ENCODE measurements around the gene SLC9A9.
A peak's percentile ranks its signal among the peaks of the same experiment; 100 is the strongest.

SLC9A9 gene

GRCh38 chr3:143273975-143274690 is 574.1 kb downstream of the SLC9A9 start:
- Mint-ChIP-seq H3K27me3 (no peaks in the 10 kb centered on the region), H3K4me3 (no peak overlapping the region), H3K9me3 (no peaks in the 10 kb centered on the region), H3K36me3 (no peaks in the 10 kb centered on the region), H3K4me1 (peaks cover 12% of the 10 kb centered on the region), H3K27ac (no peak overlapping the region)
- ATAC-seq = no peak

- no peak for ATAC-seq
- Mint-ChIP-seq H3K4me3 (no peak overlapping the region), H3K9me3 (no peaks in the 10 kb centered on the region), H3K4me1 (peaks cover 10% of the 10 kb centered on the region), H3K36me3 (no peaks in the 10 kb centered on the region), H3K27ac (no peak overlapping the region), H3K27me3 (no peaks in the 10 kb centered on the region)
These were observed 577.1 kb downstream of the SLC9A9 start for GRCh38 chr3:143271136-143271535.

GRCh38 chr3:143269741-143270140 is 578.5 kb downstream of the SLC9A9 start:
- ATAC-seq = no peak
- Mint-ChIP-seq H3K27me3 (no peaks in the 10 kb centered on the region), H3K9me3 (no peaks in the 10 kb centered on the region), H3K4me1 (peaks cover 7% of the 10 kb centered on the region), H3K27ac (no peak overlapping the region), H3K4me3 (no peak overlapping the region), H3K36me3 (no peaks in the 10 kb centered on the region)

DNA sequence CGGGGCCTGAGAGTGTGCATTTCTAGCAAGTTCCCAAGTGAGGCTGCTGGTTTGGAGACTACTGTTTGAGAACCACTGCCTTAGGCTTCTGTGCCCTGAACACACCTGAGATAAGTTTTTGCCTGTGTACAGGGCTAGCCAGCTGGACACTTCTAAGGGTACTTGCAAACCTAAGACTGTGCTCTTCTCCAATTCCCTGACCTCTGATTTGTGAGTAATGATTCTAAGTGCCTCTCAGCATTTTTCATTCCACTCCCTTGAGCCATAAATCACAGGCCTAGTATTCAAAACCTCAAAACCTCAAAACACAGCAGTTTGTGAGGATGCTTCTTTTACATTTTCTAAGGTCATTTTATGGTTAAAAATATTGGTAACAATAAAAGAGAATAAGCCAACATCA is 580.3 kb downstream of the SLC9A9 start:
- H3K27me3 Mint-ChIP-seq = no peaks in the 10 kb centered on the region
- H3K9me3 Mint-ChIP-seq = no peaks in the 10 kb centered on the region
- H3K4me3 Mint-ChIP-seq = no peak overlapping the region
- no peak for ATAC-seq
- H3K36me3 Mint-ChIP-seq = no peaks in the 10 kb centered on the region
- peaks cover 7% of the 10 kb centered on the region for H3K4me1 Mint-ChIP-seq
- H3K27ac Mint-ChIP-seq = no peak overlapping the region

- H3K27ac Mint-ChIP-seq = no peak overlapping the region
- no peaks in the 10 kb centered on the region for H3K36me3 Mint-ChIP-seq
- peak; percentile 68 for ATAC-seq
- no peak overlapping the region for H3K4me3 Mint-ChIP-seq
- no peaks in the 10 kb centered on the region for H3K9me3 Mint-ChIP-seq
- peaks cover 7% of the 10 kb centered on the region for H3K4me1 Mint-ChIP-seq
- H3K27me3 Mint-ChIP-seq = no peaks in the 10 kb centered on the region
These were observed 581.3 kb downstream of the SLC9A9 start for GRCh38 chr3:143266927-143267326.

DNA sequence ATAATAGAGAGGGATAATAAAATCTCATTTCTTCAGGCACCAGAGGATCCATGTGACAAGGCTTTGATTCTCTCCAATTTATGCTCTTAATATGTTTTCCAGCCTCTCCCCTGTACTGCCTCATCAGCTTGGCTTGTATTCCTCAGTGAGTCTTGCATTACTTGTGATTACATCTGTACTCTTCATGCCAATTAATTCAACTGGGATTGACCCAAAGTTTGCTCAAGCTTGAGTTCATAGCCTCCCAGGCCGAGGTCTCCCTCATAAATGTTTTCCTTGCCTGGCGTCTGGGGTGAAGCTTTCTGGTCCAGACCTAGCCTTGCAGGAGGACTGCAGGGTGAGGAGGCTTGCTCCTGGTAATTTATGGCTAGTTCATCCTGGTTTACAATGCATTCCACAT is 581.8 kb downstream of the SLC9A9 start:
- Mint-ChIP-seq H3K36me3 (no peaks in the 10 kb centered on the region), H3K27ac (no peak overlapping the region), H3K4me1 (peaks cover 7% of the 10 kb centered on the region), H3K9me3 (no peaks in the 10 kb centered on the region), H3K27me3 (no peaks in the 10 kb centered on the region), H3K4me3 (no peak overlapping the region)
- no peak for ATAC-seq

GRCh38 chr3:143265501-143266070 is 582.7 kb downstream of the SLC9A9 start:
- H3K27me3 Mint-ChIP-seq = no peaks in the 10 kb centered on the region
- no peaks in the 10 kb centered on the region for H3K9me3 Mint-ChIP-seq
- no peak for ATAC-seq
- H3K27ac Mint-ChIP-seq = no peak overlapping the region
- H3K4me1 Mint-ChIP-seq = peaks cover 7% of the 10 kb centered on the region
- H3K36me3 Mint-ChIP-seq = no peaks in the 10 kb centered on the region
- no peak overlapping the region for H3K4me3 Mint-ChIP-seq

DNA sequence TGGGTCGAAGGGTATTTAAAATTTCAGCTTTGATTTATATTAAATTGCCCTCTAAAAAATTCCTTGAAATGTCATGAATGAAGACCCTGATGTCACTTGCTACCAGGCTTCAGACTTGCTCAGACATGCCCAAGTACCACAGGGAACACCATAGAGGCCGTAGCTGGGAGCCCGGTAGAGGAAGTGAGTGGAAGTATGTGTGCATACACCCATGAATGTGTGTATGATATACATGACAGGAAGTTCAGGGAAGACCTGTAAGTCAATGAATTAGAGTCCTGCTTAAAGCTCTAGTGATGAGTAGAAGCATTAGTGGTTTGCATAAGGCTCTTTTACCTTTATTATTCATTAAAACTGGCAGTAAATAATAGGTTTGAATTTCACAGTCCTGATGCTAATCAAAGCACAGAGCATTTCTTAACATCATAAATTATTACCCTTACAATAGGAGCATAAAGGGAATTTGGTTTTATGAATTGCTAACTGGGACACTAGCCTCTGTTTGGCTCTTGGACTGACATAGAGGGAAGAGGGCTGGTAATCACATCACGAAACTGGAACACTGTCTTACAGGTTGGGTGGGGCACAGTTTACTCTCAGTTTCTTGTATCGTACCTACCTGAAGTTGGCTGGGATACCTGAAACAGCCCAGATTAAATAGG is 584.3 kb downstream of the SLC9A9 start:
- no peak for ATAC-seq
- H3K27ac Mint-ChIP-seq = no peak overlapping the region
- H3K4me3 Mint-ChIP-seq = no peak overlapping the region
- no peaks in the 10 kb centered on the region for H3K9me3 Mint-ChIP-seq
- peaks cover 7% of the 10 kb centered on the region for H3K4me1 Mint-ChIP-seq
- no peaks in the 10 kb centered on the region for H3K36me3 Mint-ChIP-seq
- H3K27me3 Mint-ChIP-seq = no peaks in the 10 kb centered on the region

DNA sequence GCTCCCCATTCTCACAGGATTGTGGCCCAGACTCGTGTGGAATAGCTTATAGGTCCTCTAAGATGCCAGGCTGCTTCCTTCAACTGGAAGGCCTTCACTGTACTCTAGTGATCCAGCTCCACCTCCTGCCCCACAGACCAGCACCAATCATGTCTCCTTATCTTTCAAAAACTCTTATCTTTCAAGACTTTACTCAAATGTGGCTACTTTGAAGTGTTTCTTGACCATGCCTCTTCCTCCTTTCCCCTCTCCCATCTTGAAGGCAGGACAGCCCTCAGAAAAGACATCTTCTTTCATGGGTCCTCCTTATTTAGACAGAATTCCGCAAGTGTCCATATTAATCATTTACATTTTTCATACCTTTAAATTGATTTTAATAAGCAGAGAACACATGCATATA is 586.4 kb downstream of the SLC9A9 start:
- Mint-ChIP-seq H3K27ac (no peak overlapping the region), H3K27me3 (no peaks in the 10 kb centered on the region), H3K4me1 (peaks cover 3% of the 10 kb centered on the region), H3K9me3 (no peaks in the 10 kb centered on the region), H3K4me3 (no peak overlapping the region), H3K36me3 (no peaks in the 10 kb centered on the region)
- ATAC-seq = no peak

DNA sequence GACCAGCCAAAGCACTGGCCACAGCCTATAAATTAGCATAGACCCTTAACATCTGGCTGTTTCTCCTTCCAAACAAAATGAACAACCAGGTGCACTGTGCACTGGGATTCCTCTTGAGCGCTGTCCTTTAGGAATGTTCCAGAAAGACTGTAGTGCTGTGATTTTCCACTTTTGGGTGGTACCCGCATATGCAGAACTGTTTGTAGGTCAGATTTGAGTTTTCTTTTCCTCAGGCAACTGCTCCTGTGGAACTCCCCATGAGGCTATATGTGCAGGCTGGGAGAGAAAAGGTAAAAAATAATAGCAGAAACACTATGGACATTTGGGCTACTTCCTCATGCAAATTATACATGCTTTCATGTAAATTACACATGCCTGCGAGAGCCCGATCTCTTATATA is 589.6 kb downstream of the SLC9A9 start:
- ATAC-seq = no peak
- Mint-ChIP-seq H3K36me3 (no peaks in the 10 kb centered on the region), H3K27me3 (no peaks in the 10 kb centered on the region), H3K27ac (no peak overlapping the region), H3K9me3 (no peaks in the 10 kb centered on the region), H3K4me1 (no peaks in the 10 kb centered on the region), H3K4me3 (no peak overlapping the region)

- no peaks in the 10 kb centered on the region for H3K4me1 Mint-ChIP-seq
- no peaks in the 10 kb centered on the region for H3K36me3 Mint-ChIP-seq
- no peak overlapping the region for H3K27ac Mint-ChIP-seq
- no peaks in the 10 kb centered on the region for H3K9me3 Mint-ChIP-seq
- H3K27me3 Mint-ChIP-seq = no peaks in the 10 kb centered on the region
- ATAC-seq = no peak
- no peak overlapping the region for H3K4me3 Mint-ChIP-seq
These were observed 591.9 kb downstream of the SLC9A9 start for GRCh38 chr3:143256416-143256815.

DNA sequence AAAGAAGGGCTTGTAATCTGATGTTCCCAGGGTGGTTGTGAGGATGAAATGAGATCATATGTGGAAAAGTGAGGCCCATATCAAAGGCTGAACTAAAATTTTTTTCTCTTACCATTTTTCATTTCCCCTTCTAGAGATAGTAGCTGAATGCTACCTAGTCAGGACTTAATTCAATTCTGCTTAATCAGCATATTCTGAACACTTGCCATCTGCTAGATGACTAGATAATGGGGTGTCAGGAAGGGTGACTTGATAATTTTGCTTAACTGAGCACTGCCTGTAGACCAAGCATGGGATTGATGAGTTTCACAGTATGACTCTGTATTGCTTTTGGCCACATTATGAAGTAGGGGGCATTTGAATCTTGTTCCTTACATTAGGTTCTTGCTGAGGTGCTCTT is 592.5 kb downstream of the SLC9A9 start:
- no peak for ATAC-seq
- H3K27ac Mint-ChIP-seq = no peak overlapping the region
- H3K4me3 Mint-ChIP-seq = no peak overlapping the region
- H3K36me3 Mint-ChIP-seq = no peaks in the 10 kb centered on the region
- no peaks in the 10 kb centered on the region for H3K9me3 Mint-ChIP-seq
- H3K4me1 Mint-ChIP-seq = no peaks in the 10 kb centered on the region
- H3K27me3 Mint-ChIP-seq = no peaks in the 10 kb centered on the region

- H3K27me3 Mint-ChIP-seq = no peaks in the 10 kb centered on the region
- no peaks in the 10 kb centered on the region for H3K36me3 Mint-ChIP-seq
- no peaks in the 10 kb centered on the region for H3K9me3 Mint-ChIP-seq
- H3K4me3 Mint-ChIP-seq = no peak overlapping the region
- H3K27ac Mint-ChIP-seq = no peak overlapping the region
- H3K4me1 Mint-ChIP-seq = no peaks in the 10 kb centered on the region
- no peak for ATAC-seq
These were observed 595.3 kb downstream of the SLC9A9 start for GRCh38 chr3:143252931-143253330.

GRCh38 chr3:143249014-143249413 is 599.3 kb downstream of the SLC9A9 start:
- no peaks in the 10 kb centered on the region for H3K4me1 Mint-ChIP-seq
- H3K36me3 Mint-ChIP-seq = no peaks in the 10 kb centered on the region
- no peak overlapping the region for H3K27ac Mint-ChIP-seq
- no peak overlapping the region for H3K4me3 Mint-ChIP-seq
- H3K27me3 Mint-ChIP-seq = no peaks in the 10 kb centered on the region
- no peak for ATAC-seq
- no peaks in the 10 kb centered on the region for H3K9me3 Mint-ChIP-seq

DNA sequence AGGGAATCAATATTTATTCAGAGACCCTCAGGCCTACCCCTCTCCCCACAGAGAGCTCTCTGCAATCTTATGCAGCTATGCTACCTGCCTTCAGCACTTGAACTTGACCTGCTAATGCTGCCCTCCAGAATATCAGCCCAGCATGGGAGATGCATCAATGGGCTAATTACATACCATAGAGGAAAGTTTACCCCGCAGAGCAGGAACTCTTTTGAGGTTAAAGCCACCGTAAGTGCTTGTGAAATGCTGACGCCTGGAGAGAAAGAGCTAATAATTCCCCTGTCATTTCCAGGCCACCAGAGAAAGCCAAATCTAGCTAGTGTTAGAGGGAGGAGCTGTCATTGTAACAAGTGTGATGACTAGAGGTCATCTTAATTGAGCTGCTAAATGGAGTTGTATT is 601.2 kb downstream of the SLC9A9 start:
- no peak for ATAC-seq
- Mint-ChIP-seq H3K9me3 (no peaks in the 10 kb centered on the region), H3K27me3 (no peaks in the 10 kb centered on the region), H3K4me3 (no peak overlapping the region), H3K36me3 (no peaks in the 10 kb centered on the region), H3K27ac (no peak overlapping the region), H3K4me1 (no peaks in the 10 kb centered on the region)

DNA sequence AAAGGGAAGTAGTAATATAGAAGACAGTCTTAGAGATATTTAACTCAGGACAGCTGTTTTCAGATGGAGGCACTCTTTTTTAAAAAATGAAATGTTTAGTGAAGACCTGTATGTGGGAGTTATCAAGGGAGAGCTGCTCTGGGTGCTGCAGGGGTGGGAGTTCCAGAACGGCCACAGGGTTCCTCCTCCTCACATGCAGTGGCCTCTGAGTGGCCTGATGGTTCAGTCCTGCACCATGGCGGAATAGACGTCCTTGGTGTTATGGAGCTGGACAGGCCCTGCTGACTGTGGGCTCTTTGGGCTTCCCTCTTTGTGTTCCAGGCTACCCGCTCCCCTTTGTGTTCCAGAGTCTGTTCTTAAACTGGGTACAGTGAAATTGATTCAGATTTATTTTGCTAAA is 602.6 kb downstream of the SLC9A9 start:
- Mint-ChIP-seq H3K27me3 (no peaks in the 10 kb centered on the region), H3K4me1 (no peaks in the 10 kb centered on the region), H3K36me3 (no peaks in the 10 kb centered on the region), H3K4me3 (no peak overlapping the region), H3K9me3 (no peaks in the 10 kb centered on the region), H3K27ac (no peak overlapping the region)
- no peak for ATAC-seq
